ENCODE data around the gene DACH1. TPM values are rescaled to one million over a fixed set of nuclear protein-coding genes. Genes with fewer than 3 reads are reported as not detected.

DACH1 gene
- total and polyA plus RNA-seq, 2 donors (not counting 1 experiment from before 2014, with no cell fraction given) = 0.02 to 0.33 TPM

DNA sequence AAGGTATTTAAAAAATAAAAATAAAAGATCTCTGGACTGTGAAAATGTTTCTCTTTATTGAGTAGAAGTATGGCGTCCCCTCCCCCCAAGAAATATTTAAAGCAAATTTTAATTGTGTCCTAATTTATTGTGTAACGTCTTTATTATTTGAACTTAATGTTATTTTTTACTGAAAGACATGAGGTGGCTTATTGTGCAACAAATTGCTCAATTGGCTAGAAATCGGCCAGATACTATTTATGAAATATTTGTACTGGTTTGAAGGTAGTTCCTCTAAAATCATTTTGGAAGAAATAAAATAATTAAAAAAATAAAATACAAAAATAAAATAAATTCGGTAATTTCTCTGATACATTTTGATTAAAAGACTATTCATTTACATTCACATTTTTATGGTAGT is 162.3 kb downstream of the DACH1 start:
- no peak overlapping the region for H3K4me2 ChIP-seq (ENCODE audit: extremely low read depth, insufficient read depth, low read length)
- H3K27me3 ChIP-seq (ENCODE audit: control insufficient read depth, insufficient read depth, low read length) = no peaks in the 10 kb centered on the region
- no peaks in the 10 kb centered on the region for H3K9me3 ChIP-seq (ENCODE audit: control insufficient read depth, insufficient read depth, low read depth, low read length)
- no peak overlapping the region for H3K4me3 ChIP-seq (replicated peaks in 1 of 4; ENCODE audit: control extremely low read depth in 1 of 4, insufficient read depth in 1 of 4, low read depth in 3 of 4, low read length in 4 of 4)
- peak in 1 of 2 donors; percentile 26 for DNase-seq (ENCODE audit: low read depth in 2 of 2)
- H3K27ac ChIP-seq (ENCODE audit: insufficient read depth, low read length) = no peak overlapping the region
- no peaks in the 10 kb centered on the region for H4K20me1 ChIP-seq (ENCODE audit: control insufficient read depth, extremely low read depth, insufficient read depth, low read length)
- TF ChIP-seq, protein P1, sequence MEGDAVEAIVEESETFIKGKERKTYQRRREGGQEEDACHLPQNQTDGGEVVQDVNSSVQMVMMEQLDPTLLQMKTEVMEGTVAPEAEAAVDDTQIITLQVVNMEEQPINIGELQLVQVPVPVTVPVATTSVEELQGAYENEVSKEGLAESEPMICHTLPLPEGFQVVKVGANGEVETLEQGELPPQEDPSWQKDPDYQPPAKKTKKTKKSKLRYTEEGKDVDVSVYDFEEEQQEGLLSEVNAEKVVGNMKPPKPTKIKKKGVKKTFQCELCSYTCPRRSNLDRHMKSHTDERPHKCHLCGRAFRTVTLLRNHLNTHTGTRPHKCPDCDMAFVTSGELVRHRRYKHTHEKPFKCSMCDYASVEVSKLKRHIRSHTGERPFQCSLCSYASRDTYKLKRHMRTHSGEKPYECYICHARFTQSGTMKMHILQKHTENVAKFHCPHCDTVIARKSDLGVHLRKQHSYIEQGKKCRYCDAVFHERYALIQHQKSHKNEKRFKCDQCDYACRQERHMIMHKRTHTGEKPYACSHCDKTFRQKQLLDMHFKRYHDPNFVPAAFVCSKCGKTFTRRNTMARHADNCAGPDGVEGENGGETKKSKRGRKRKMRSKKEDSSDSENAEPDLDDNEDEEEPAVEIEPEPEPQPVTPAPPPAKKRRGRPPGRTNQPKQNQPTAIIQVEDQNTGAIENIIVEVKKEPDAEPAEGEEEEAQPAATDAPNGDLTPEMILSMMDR (conservative IDR thresholded peaks at IDR 0.05 in 1 of 2, IDR thresholded peaks at IDR 0.05 in 1 of 2; ENCODE audit: low read depth in 1 of 2, low read length in 2 of 2) = no peak
- no peak for TF ChIP-seq EZH2 (IDR thresholded peaks at IDR 0.05; ENCODE audit: low read length, missing control alignments)
- H3K4me1 ChIP-seq (ENCODE audit: control insufficient read depth, extremely low read depth, insufficient read depth, low read length) = no peaks in the 10 kb centered on the region
- H3K36me3 ChIP-seq (ENCODE audit: control insufficient read depth, insufficient read depth, low read length) = no peaks in the 10 kb centered on the region
- H2AFZ ChIP-seq (ENCODE audit: low read length) = no peak overlapping the region
- no peaks in the 10 kb centered on the region for H3K79me2 ChIP-seq (ENCODE audit: control insufficient read depth, insufficient read depth, low read length)
- H3K9ac ChIP-seq (ENCODE audit: insufficient read depth, low read length) = no peak overlapping the region

DNA sequence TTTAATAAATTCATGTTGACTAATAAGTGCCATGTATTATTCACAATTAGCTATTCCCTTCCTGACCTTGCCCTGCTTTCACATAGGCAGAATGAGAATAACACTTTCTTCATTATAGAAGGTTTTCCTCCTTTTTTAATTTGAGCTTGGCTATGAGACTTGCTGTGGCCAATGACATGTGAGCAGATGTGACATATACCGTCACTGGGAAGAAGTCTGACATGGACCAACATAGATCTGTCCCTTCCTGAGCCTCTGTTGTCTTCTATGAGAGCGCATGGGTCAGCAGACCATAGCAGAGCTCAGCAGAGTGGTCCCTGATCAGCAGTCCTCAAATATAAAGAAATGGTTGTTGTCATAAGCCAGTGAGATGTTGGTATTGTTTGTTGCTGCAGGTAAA is 163.9 kb downstream of the DACH1 start:
- no peaks in the 10 kb centered on the region for H3K27me3 ChIP-seq (ENCODE audit: control insufficient read depth, insufficient read depth, low read length)
- H4K20me1 ChIP-seq (ENCODE audit: control insufficient read depth, extremely low read depth, insufficient read depth, low read length) = no peaks in the 10 kb centered on the region
- no peaks in the 10 kb centered on the region for H3K4me1 ChIP-seq (ENCODE audit: control insufficient read depth, extremely low read depth, insufficient read depth, low read length)
- H3K9me3 ChIP-seq (ENCODE audit: control insufficient read depth, insufficient read depth, low read depth, low read length) = no peaks in the 10 kb centered on the region
- H3K4me3 ChIP-seq (replicated peaks in 1 of 4; ENCODE audit: control extremely low read depth in 1 of 4, insufficient read depth in 1 of 4, low read depth in 3 of 4, low read length in 4 of 4) = no peak overlapping the region
- no peak for DNase-seq (ENCODE audit: low read depth in 2 of 2)
- no peak overlapping the region for H3K27ac ChIP-seq (ENCODE audit: insufficient read depth, low read length)
- TF ChIP-seq EZH2 (IDR thresholded peaks at IDR 0.05; ENCODE audit: low read length, missing control alignments) = no peak
- TF ChIP-seq, protein P1 (conservative IDR thresholded peaks at IDR 0.05 in 1 of 2, IDR thresholded peaks at IDR 0.05 in 1 of 2; ENCODE audit: low read depth in 1 of 2, low read length in 2 of 2) = no peak
- H3K79me2 ChIP-seq (ENCODE audit: control insufficient read depth, insufficient read depth, low read length) = no peaks in the 10 kb centered on the region
- H3K4me2 ChIP-seq (ENCODE audit: extremely low read depth, insufficient read depth, low read length) = no peak overlapping the region
- H3K36me3 ChIP-seq (ENCODE audit: control insufficient read depth, insufficient read depth, low read length) = no peaks in the 10 kb centered on the region
- no peak overlapping the region for H3K9ac ChIP-seq (ENCODE audit: insufficient read depth, low read length)
- H2AFZ ChIP-seq (ENCODE audit: low read length) = no peak overlapping the region

- Histone ChIP-seq H3K27ac (ENCODE audit: insufficient read depth, low read length) (no peak overlapping the region), H3K79me2 (ENCODE audit: control insufficient read depth, insufficient read depth, low read length) (no peaks in the 10 kb centered on the region), H3K9me3 (ENCODE audit: control insufficient read depth, insufficient read depth, low read depth, low read length) (no peaks in the 10 kb centered on the region), H3K36me3 (ENCODE audit: control insufficient read depth, insufficient read depth, low read length) (no peaks in the 10 kb centered on the region), H2AFZ (ENCODE audit: low read length) (no peak overlapping the region), H3K4me3 (replicated peaks in 1 of 4; ENCODE audit: control extremely low read depth in 1 of 4, insufficient read depth in 1 of 4, low read depth in 3 of 4, low read length in 4 of 4) (no peak overlapping the region), H3K9ac (ENCODE audit: insufficient read depth, low read length) (no peak overlapping the region), H3K27me3 (ENCODE audit: control insufficient read depth, insufficient read depth, low read length) (no peaks in the 10 kb centered on the region), H4K20me1 (ENCODE audit: control insufficient read depth, extremely low read depth, insufficient read depth, low read length) (no peaks in the 10 kb centered on the region), H3K4me1 (ENCODE audit: control insufficient read depth, extremely low read depth, insufficient read depth, low read length) (no peaks in the 10 kb centered on the region), H3K4me2 (ENCODE audit: extremely low read depth, insufficient read depth, low read length) (no peak overlapping the region)
- DNase-seq (ENCODE audit: low read depth in 2 of 2) = no peak
- TF ChIP-seq EZH2 (IDR thresholded peaks at IDR 0.05; ENCODE audit: low read length, missing control alignments) = no peak
- TF ChIP-seq, protein P1 (conservative IDR thresholded peaks at IDR 0.05 in 1 of 2, IDR thresholded peaks at IDR 0.05 in 1 of 2; ENCODE audit: low read depth in 1 of 2, low read length in 2 of 2) = no peak
These were observed 164.8 kb downstream of the DACH1 start for GRCh38 chr13:71702253-71702652.

Measured in fibroblast of lung (primary cell).